SK-N-SH (cell line): ENCODE measurements around the gene PCK2. TPM values are rescaled to one million over a fixed set of nuclear protein-coding genes. Genes with fewer than 3 reads are reported as not detected.

Source experiments
- CTCF ChIA-PET: fragments of 300-600, 350-600 bp; formaldehyde crosslinking; extraction: SDS; loops from one replicate; lab custom pipeline; 2021; lab: Yijun Ruan, JAX
- POLR2A ChIA-PET: fragments of 350-600 bp; sonication (Branson Sonifier 250); formaldehyde crosslinking; extraction: SDS; loops from one replicate; lab custom pipeline; 2020; ENCODE audit warnings: antibody characterized with exemption, inconsistent platforms; lab: Yijun Ruan, JAX
- DNase-seq: peaks from one replicate; pipeline ENCODE4 v3.0.0; 2012
- H2AFZ ChIP-seq: fragments of 200-600 bp; sonication (generic); 2 replicates; pipeline ENCODE4 v1.8.1; 2016; ENCODE audit warnings: antibody characterized with exemption, mild to moderate bottlenecking, low read depth
- H3F3A ChIP-seq: fragments of 200-600 bp; sonication (generic); replicated peaks from 2 replicates; pipeline ENCODE3; 2016; ENCODE audit warnings: antibody characterized with exemption, mild to moderate bottlenecking; ENCODE audit not compliant: insufficient read depth
- H3K27ac ChIP-seq, 2 experiments: fragments of 200-500 bp in 1 of 2; fragments of 200-600 bp in 1 of 2; sonication (Bioruptor generic) in 1 of 2; sonication (generic), shearing (Covaris generic) in 1 of 2; 2 replicates each; pipeline versions ENCODE4 v1.5.1 to v1.6.1; 2014 to 2016; ENCODE audit warnings: low read depth in 2 of 2, inconsistent platforms in 1 of 2, low read length in 1 of 2, mild to moderate bottlenecking in 1 of 2, mixed read lengths in 1 of 2
- H3K27me3 ChIP-seq: fragments of 200-600 bp; sonication (generic), shearing (Covaris generic); 2 replicates; pipeline ENCODE4 v1.6.1; 2016; ENCODE audit warnings: mixed run types; ENCODE audit not compliant: insufficient read depth
- H3K36me3 ChIP-seq, 2 experiments: fragments of 200-500 bp in 1 of 2; fragments of 200-600 bp in 1 of 2; sonication (Bioruptor generic) in 1 of 2; sonication (generic) in 1 of 2; replicated peaks in 1 of 2; 2 replicates each; pipeline versions ENCODE3 to v1.5.1; 2014 to 2016; ENCODE audit warnings: low read length in 1 of 2, mild to moderate bottlenecking in 1 of 2; ENCODE audit not compliant: insufficient read depth in 2 of 2, control insufficient read depth in 1 of 2
- H3K4me1 ChIP-seq, 2 experiments: fragments of 200-500 bp in 1 of 2; fragments of 200-600 bp in 1 of 2; sonication (Bioruptor generic) in 1 of 2; sonication (generic), shearing (Covaris generic) in 1 of 2; 2 replicates each; pipeline versions ENCODE4 v1.5.1 to v1.6.1; 2014 to 2016; ENCODE audit warnings: low read depth in 1 of 2, low read length in 1 of 2, mixed run types in 1 of 2; ENCODE audit not compliant: insufficient read depth in 2 of 2, control insufficient read depth in 1 of 2
- H3K4me2 ChIP-seq: fragments of 200-600 bp; sonication (generic), shearing (Covaris generic); 2 replicates; pipeline ENCODE4 v1.6.1; 2017; ENCODE audit warnings: mixed run types
- H3K4me3 ChIP-seq, 2 experiments: fragments of 200-500 bp in 1 of 2; fragments of 200-600 bp in 1 of 2; sonication (Bioruptor generic) in 1 of 2; sonication (generic), shearing (Covaris generic) in 1 of 2; 2 replicates each; pipeline versions ENCODE4 v1.5.1 to v1.8.1; 2014 to 2016; ENCODE audit warnings: low read depth in 2 of 2, inconsistent platforms in 1 of 2, low read length in 1 of 2, mild to moderate bottlenecking in 1 of 2, mixed read lengths in 1 of 2, moderate library complexity in 1 of 2
- H3K79me2 ChIP-seq: fragments of 200-600 bp; sonication (generic); 2 replicates; pipeline ENCODE4 v1.8.1; 2017; ENCODE audit warnings: mild to moderate bottlenecking; ENCODE audit not compliant: insufficient read depth
- H3K9ac ChIP-seq: fragments of 200-600 bp; sonication (generic); 2 replicates; pipeline ENCODE4 v1.6.1; 2017; ENCODE audit warnings: mixed run types
- H3K9me2 ChIP-seq: fragments of 200-600 bp; sonication (generic); 2 replicates; pipeline ENCODE4 v1.6.1; 2017; ENCODE audit warnings: mixed run types
- H3K9me3 ChIP-seq: fragments of 200-600 bp; sonication (generic); 2 replicates; pipeline ENCODE4 v1.6.1; 2017; ENCODE audit warnings: mixed run types, mild to moderate bottlenecking, moderate library complexity
- H4K20me1 ChIP-seq: fragments of 200-600 bp; sonication (generic); 2 replicates; pipeline ENCODE4 v1.6.1; 2017; ENCODE audit warnings: mild to moderate bottlenecking, mixed run types; ENCODE audit not compliant: insufficient read depth
- CHD2 ChIP-seq: fragments of 150-350 bp; IDR thresholded peaks from 2 replicates; pipeline ENCODE4 v1.6.1; 2018; ENCODE audit warnings: low read length; ENCODE audit not compliant: partially characterized antibody
- EZH2phosphoT487 ChIP-seq: fragments of 200-600 bp; sonication (generic); IDR thresholded peaks from 2 replicates; pipeline ENCODE4 v1.6.1; 2017; ENCODE audit warnings: low read depth, mixed run types, mild to moderate bottlenecking, antibody characterized with exemption, moderate library complexity, borderline replicate concordance
- FOSL2 ChIP-seq: IDR thresholded peaks from 2 replicates; pipeline ENCODE4 v1.4.0; 2012; ENCODE audit warnings: low read depth, mild to moderate bottlenecking, moderate library complexity, borderline replicate concordance
- JUND ChIP-seq: IDR thresholded peaks from 2 replicates; pipeline ENCODE4 v1.4.0; 2012
- MAX ChIP-seq: IDR thresholded peaks from 2 replicates; pipeline ENCODE4 v1.4.0; 2012; ENCODE audit warnings: low read depth
- MXI1 ChIP-seq: IDR thresholded peaks from 2 replicates; pipeline ENCODE4 v1.6.1; 2012; ENCODE audit warnings: mild to moderate bottlenecking, low read depth, low read length, improper control_type of control experiment
- NRF1 ChIP-seq: IDR thresholded peaks from 2 replicates; pipeline ENCODE4 v1.6.1; 2012; ENCODE audit warnings: low read depth, mild to moderate bottlenecking, low read length
- POLR2AphosphoS5 ChIP-seq: IDR thresholded peaks from 2 replicates; pipeline ENCODE4 v1.6.1; 2012; ENCODE audit warnings: low read depth, low read length
- REST ChIP-seq: IDR thresholded peaks from 2 replicates; pipeline ENCODE4 v1.6.1; 2012; ENCODE audit warnings: mild to moderate bottlenecking, low read depth, low read length, moderate library complexity
- RFX5 ChIP-seq: IDR thresholded peaks from 2 replicates; pipeline ENCODE4 v1.6.1; 2012; ENCODE audit warnings: mild to moderate bottlenecking, improper control_type of control experiment, low read length
- RXRA ChIP-seq: IDR thresholded peaks from 2 replicates; pipeline ENCODE4 v1.4.0; 2012; ENCODE audit warnings: low read depth, mild to moderate bottlenecking, borderline replicate concordance
- SMC3 ChIP-seq: IDR thresholded peaks from 2 replicates; pipeline ENCODE4 v1.6.1; 2012; ENCODE audit warnings: low read depth, low read length, improper control_type of control experiment
- TAF1 ChIP-seq: IDR thresholded peaks from 2 replicates; pipeline ENCODE4 v1.6.1; 2012; ENCODE audit warnings: low read depth, mild to moderate bottlenecking, low read length, moderate library complexity, borderline replicate concordance
- TCF12 ChIP-seq: IDR thresholded peaks from 2 replicates; pipeline ENCODE4 v1.4.0; 2012
- TEAD4 ChIP-seq: IDR thresholded peaks from 2 replicates; pipeline ENCODE4 v1.4.0; 2012; ENCODE audit warnings: mild to moderate bottlenecking, borderline replicate concordance; ENCODE audit not compliant: insufficient read depth
- WGBS: methylation state at CpG from one replicate; pipeline ENCODE4 v1.1.6; 2017; ENCODE audit warnings: low lambda C conversion rate; 5-methylcytosine and 5-hydroxymethylcytosine counted together
- polyA plus RNA-seq, 3 experiments: library from polyadenylated mRNA; depleted of rRNA; stranded (reverse); fragments of >200 nt; gene quantifications; 2 replicates each; pipeline ENCODE4 v1.2.3, GENCODE V29; 2012

PCK2 gene
- polyA plus RNA-seq, 1 of the 3 experiments (the other 2 are of a cell fraction) = 16.6 TPM

GRCh38 chr14:24051176-24051788, 42.8 kb upstream of the PCK2 start (continued):
- TF ChIP-seq RFX5 = no peak
- TF ChIP-seq FOSL2 = no peak
- TF ChIP-seq TEAD4 = no peak
- TF ChIP-seq EZH2phosphoT487 = no peak
- TF ChIP-seq RXRA = no peak
- no peak for TF ChIP-seq NRF1

GRCh38 chr14:24051789-24052655, 42.1 kb upstream of the PCK2 start, which contains the start of gene CARMIL3:
Gene CARMIL3, plus strand, starts transcription at chr14:24052009. Its CDS starts 145 bp downstream, at chr14:24052154.
- peak within 1 kb of the TSS; percentile 53; the same call in 1 of the 2 replicates for H3K9ac ChIP-seq
- H3K4me2 ChIP-seq = peak within 1 kb of the TSS; percentile 88
- H3F3A ChIP-seq = no peaks in the 10 kb centered on the region
- peak within 1 kb of the TSS; percentile 72 to 80 for H3K4me3 ChIP-seq
- POLR2A ChIA-PET = interaction anchor here (0.5 to 3.1 kb wide), 16 partner anchors 15 to 550 kb away, joined by 3 to 22 read pairs (median 4); partner anchors contain the start of genes DCAF11, EMC9, IRF9 and NRL
- H3K27ac ChIP-seq = peak within 1 kb of the TSS in 1 of 2 experiments; percentile 81; a peak in 2 of 4 replicates
- peak; percentile 97 for DNase-seq
- peaks cover 0 to 18% of the 10 kb centered on the region in 2 experiments; a peak in 1 of 4 replicates for H3K4me1 ChIP-seq
- no peaks in the 10 kb centered on the region for H3K36me3 ChIP-seq
- H3K79me2 ChIP-seq = no peaks in the 10 kb centered on the region
- H3K9me3 ChIP-seq = no peaks in the 10 kb centered on the region
- TF ChIP-seq CHD2 (peak; percentile 93), POLR2AphosphoS5 (0 out of 2 replicates have a peak, but pooled peaks have one; percentile 18), SMC3 (no peak), REST (peak; percentile 96), JUND (no peak), TAF1 (no peak), NRF1 (peak; percentile 74), MAX (0 out of 2 replicates have a peak, but pooled peaks have one; percentile 32), EZH2phosphoT487 (no peak), TCF12 (no peak), RFX5 (no peak), MXI1 (peak; percentile 64)
- 0% methylated on average over 8 of the region's 92 CpGs for WGBS
- CTCF ChIA-PET = interaction anchor here (0.7 to 42.8 kb wide), 7 partner anchors 28 to 463 kb away, joined by 3 to 1159 read pairs (median 5); partner anchors contain the start of genes IRF9 and PCK2
- no peaks in the 10 kb centered on the region for H3K9me2 ChIP-seq
- peak within 1 kb of the TSS; percentile 96; the same call in 1 of the 2 replicates for H2AFZ ChIP-seq
- no peaks in the 10 kb centered on the region; the same call in 1 of the 2 replicates for H3K27me3 ChIP-seq
- H4K20me1 ChIP-seq = no peaks in the 10 kb centered on the region
